AG04450 (cell line): ENCODE results near the gene SLC6A4. TPM values are rescaled to one million over a fixed set of nuclear protein-coding genes. Genes with fewer than 3 reads are reported as not detected.

Experiments used
- CTCF ChIA-PET: fragments of 300-600, 350-600 bp; formaldehyde crosslinking; extraction: SDS; loops from one replicate; lab custom pipeline; 2022; ENCODE audit warnings: antibody characterized with exemption, inconsistent platforms; lab: Charles Lee
- POLR2A ChIA-PET: fragments of 350-600 bp; formaldehyde crosslinking; extraction: SDS; loops from one replicate; lab custom pipeline; 2021; ENCODE audit warnings: antibody characterized with exemption, inconsistent platforms; lab: Yijun Ruan, JAX
- DNase-seq: peaks from one replicate; pipeline ENCODE4 v3.0.0-alpha.2; 2011; ENCODE audit warnings: low read depth, low spot score
- H3K27ac ChIP-seq: one replicate; pipeline ENCODE4 v1.5.1; 2012; ENCODE audit warnings: low read depth, low read length, control low read depth
- H3K27me3 ChIP-seq: one replicate; pipeline ENCODE4 v1.6.0; 2012; ENCODE audit warnings: low read length; ENCODE audit not compliant: control insufficient read depth, insufficient read depth
- H3K4me3 ChIP-seq: 2 replicates; pipeline ENCODE4 v1.5.1; 2011; ENCODE audit warnings: mild to moderate bottlenecking, low read depth, low read length, control low read depth
- H3K9me3 ChIP-seq: 2 replicates; pipeline ENCODE4 v1.5.1; 2012; ENCODE audit warnings: low read length; ENCODE audit not compliant: control insufficient read depth, insufficient read depth
- polyA plus RNA-seq: library from polyadenylated mRNA; depleted of rRNA; stranded (reverse); fragments of >200 nt; gene quantifications from 2 replicates; pipeline ENCODE4 v1.2.3, GENCODE V29; 2011
- TF ChIP-seq, protein P1 (sequence below): IDR thresholded peaks from 2 replicates; pipeline ENCODE4 v1.5.1; 2011; ENCODE audit warnings: low read depth, low read length, control low read depth, inconsistent platforms

The SLC6A4 gene
- polyA plus RNA-seq, 1 experiment, result not detected

DNA sequence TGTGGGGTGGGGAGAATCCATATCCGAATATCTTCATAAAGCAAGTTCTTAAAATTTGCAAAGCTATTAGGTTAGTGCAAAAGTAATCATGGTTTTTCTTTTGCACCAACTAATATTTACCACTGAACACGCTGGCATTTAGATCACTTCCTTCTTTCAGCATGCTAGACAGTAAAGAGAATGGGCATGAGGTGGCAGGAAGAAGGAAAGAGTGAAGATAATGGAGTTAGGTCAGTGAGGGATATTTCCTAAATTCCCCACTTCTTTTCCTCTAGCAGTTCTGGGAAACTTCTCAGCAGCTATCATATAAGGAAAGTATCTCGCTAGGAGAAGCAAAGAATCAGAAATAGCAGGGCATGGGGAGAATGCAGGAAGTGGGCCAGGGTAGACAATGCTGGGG, 39.0 kb downstream of the SLC6A4 start:
- H3K4me3 ChIP-seq, result no peak overlapping the region
- TF ChIP-seq, protein P1, sequence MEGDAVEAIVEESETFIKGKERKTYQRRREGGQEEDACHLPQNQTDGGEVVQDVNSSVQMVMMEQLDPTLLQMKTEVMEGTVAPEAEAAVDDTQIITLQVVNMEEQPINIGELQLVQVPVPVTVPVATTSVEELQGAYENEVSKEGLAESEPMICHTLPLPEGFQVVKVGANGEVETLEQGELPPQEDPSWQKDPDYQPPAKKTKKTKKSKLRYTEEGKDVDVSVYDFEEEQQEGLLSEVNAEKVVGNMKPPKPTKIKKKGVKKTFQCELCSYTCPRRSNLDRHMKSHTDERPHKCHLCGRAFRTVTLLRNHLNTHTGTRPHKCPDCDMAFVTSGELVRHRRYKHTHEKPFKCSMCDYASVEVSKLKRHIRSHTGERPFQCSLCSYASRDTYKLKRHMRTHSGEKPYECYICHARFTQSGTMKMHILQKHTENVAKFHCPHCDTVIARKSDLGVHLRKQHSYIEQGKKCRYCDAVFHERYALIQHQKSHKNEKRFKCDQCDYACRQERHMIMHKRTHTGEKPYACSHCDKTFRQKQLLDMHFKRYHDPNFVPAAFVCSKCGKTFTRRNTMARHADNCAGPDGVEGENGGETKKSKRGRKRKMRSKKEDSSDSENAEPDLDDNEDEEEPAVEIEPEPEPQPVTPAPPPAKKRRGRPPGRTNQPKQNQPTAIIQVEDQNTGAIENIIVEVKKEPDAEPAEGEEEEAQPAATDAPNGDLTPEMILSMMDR, result no peak
- DNase-seq, result no peak
- CTCF ChIA-PET, result no interaction called here
- no peaks in the 10 kb centered on the region for H3K27me3 ChIP-seq
- no peaks in the 10 kb centered on the region for H3K9me3 ChIP-seq
- POLR2A ChIA-PET, result no interaction called here
- H3K27ac ChIP-seq, result no peak overlapping the region

DNA sequence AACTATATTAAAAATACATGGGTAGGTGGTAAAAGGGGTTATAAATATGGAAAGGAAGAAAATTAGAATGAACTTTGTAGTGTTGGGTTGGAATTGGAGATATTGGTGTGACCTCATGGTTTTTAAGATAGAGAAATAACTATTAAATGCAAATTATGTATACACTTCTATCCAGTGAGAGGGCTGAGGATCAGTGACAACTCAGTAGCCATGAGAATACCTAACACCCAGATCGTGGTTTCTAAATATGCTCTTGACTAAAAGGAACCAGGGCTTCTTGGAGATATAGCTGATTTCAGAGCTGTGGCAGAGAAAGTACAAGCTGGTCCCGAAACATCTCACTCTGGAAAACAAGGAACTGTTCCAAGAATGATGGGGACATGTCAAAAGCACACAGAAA, 44.4 kb downstream of the SLC6A4 start:
- TF ChIP-seq, protein P1, result no peak
- no peaks in the 10 kb centered on the region for H3K9me3 ChIP-seq
- H3K4me3 ChIP-seq, result no peak overlapping the region
- ChIA-PET POLR2A (no interaction called here), CTCF (no interaction called here)
- no peak overlapping the region for H3K27ac ChIP-seq
- no peaks in the 10 kb centered on the region for H3K27me3 ChIP-seq
- no peak for DNase-seq

DNA sequence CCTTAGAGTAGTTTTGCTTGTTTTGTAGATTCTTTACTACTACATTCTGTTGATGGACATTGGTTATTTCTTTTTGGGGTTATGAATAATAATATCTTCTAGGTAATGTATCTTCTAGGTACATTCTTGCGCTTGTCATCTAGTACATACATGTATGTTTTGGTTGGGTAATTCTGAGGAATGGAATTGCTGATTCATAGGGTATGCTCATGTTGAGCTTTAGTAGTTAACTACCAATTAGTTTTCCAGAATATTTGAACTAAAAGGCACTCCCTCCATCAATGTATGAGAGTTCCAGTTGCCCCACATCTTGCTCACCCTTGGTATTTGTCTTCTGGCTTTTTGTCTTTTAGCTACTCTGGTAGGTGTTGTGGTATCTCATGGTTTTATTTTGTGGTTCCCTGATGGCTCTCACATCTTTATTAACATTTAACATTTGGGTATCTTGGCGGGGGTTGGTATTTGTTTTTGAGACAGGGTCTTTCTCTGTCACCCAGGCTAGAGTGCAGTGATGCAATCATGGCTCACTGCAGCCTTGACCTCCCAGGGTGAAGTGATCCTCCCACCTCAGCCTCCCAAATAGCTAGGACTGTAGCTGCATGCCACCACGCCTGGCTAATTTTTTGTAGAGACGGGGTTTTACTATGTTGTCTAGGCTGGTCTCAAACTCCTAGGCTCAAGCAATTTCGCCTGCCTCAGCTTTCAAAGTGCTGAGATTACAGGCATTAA, 47.1 kb downstream of the SLC6A4 start:
- no peak overlapping the region for H3K4me3 ChIP-seq
- no peak for DNase-seq
- TF ChIP-seq, protein P1, result no peak
- no peaks in the 10 kb centered on the region for H3K27me3 ChIP-seq
- ChIA-PET CTCF (interaction anchor here (0.7 to 1.6 kb wide), 2 partner anchors 63 to 84 kb away, joined by 3 to 9 read pairs; no protein-coding TSS in a partner anchor), POLR2A (interaction anchor here (0.6 kb wide), 1 partner anchor 64 kb away, joined by 3 read pairs; no protein-coding TSS in a partner anchor)
- H3K9me3 ChIP-seq, result no peaks in the 10 kb centered on the region
- no peak overlapping the region for H3K27ac ChIP-seq

DNA sequence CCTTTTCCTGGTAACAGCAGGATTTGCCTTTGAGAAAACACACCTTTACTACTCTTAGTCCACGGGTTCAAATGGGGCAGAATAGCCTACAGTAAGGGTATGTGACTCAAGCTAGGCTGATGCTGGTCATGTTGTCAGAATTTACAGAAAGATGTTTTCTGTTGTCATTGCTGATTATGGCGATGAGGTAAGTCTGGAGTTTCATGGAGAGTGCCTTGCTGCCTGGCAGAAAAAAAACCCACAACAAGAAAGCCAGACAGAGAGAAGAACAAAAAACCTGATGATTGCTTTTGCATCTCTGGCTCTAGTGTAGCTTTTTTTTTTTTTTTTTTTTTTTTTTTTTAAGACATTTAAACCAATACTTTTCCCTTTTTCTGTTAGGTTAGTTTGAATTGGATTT, 47.9 kb downstream of the SLC6A4 start:
- Histone ChIP-seq H3K4me3 (no peak overlapping the region), H3K27ac (no peak overlapping the region), H3K9me3 (no peaks in the 10 kb centered on the region), H3K27me3 (no peaks in the 10 kb centered on the region)
- TF ChIP-seq, protein P1, result no peak
- ChIA-PET CTCF (interaction anchor here (1.6 kb wide), 1 partner anchor 83 kb away, joined by 9 read pairs; no protein-coding TSS in a partner anchor), POLR2A (no interaction called here)
- DNase-seq, result no peak

DNA sequence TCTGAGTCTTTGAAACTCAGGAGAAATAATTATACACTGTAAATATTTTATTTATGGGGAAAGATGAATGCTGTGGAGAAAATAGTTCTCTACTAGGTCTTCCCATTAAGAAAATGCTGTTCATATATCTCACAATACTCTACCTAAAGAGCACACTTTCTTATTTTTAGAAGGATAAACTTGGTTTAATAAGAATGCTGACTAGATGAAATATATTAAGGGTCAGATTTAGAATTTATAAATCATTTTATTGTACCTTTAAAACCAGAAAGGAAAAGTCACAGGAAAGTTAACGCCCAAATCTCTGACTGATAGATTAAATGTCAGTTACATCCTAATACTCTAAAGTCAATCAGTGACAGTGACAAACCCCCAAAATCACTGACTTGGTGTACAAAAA, 48.7 kb downstream of the SLC6A4 start:
- no peaks in the 10 kb centered on the region for H3K27me3 ChIP-seq
- no peak for DNase-seq
- no peak overlapping the region for H3K4me3 ChIP-seq
- CTCF ChIA-PET, result interaction anchor here (1.6 kb wide), 1 partner anchor 82 kb away, joined by 9 read pairs; no protein-coding TSS in a partner anchor
- POLR2A ChIA-PET, result no interaction called here
- no peak overlapping the region for H3K27ac ChIP-seq
- no peaks in the 10 kb centered on the region for H3K9me3 ChIP-seq
- TF ChIP-seq, protein P1, result no peak
